Smooth muscle cell (in vitro differentiated cells): ENCODE results near the gene SAMD4A. TPM values are rescaled to one million over a fixed set of nuclear protein-coding genes. Genes with fewer than 3 reads are reported as not detected.

ENCODE experiments used
- DNase-seq: peaks from one replicate; lab custom pipeline; 2025; ENCODE audit not compliant: unreplicated experiment; lab: John Stamatoyannopoulos, UW
- H2AFZ ChIP-seq: fragments of 200-600 bp; sonication (generic); 2 replicates; pipeline ENCODE4 v1.6.0; 2016; ENCODE audit warnings: antibody characterized with exemption, low read depth, mild to moderate bottlenecking
- H3F3A ChIP-seq: fragments of 200-600 bp; sonication (generic); 2 replicates; pipeline ENCODE4 v1.6.0; 2017; ENCODE audit warnings: antibody characterized with exemption, low read depth
- H3K27ac ChIP-seq: fragments of 200-600 bp; sonication (generic); 2 replicates; pipeline ENCODE4 v1.5.1; 2016; ENCODE audit warnings: low read depth, mild to moderate bottlenecking
- H3K27me3 ChIP-seq: fragments of 200-600 bp; sonication (generic); 2 replicates; pipeline ENCODE4 v1.6.1; 2016; ENCODE audit warnings: low read depth, mild to moderate bottlenecking
- H3K36me3 ChIP-seq: fragments of 200-600 bp; sonication (generic); 2 replicates; pipeline ENCODE4 v1.5.1; 2016; ENCODE audit warnings: low read depth
- H3K4me1 ChIP-seq: fragments of 200-600 bp; sonication (generic); 2 replicates; pipeline ENCODE4 v1.5.1; 2016; ENCODE audit warnings: low read depth
- H3K4me2 ChIP-seq: fragments of 200-600 bp; sonication (generic); 2 replicates; pipeline ENCODE4 v1.6.0; 2016; ENCODE audit warnings: mild to moderate bottlenecking
- H3K4me3 ChIP-seq: fragments of 200-600 bp; sonication (generic); 2 replicates; pipeline ENCODE4 v1.5.1; 2016; ENCODE audit warnings: mild to moderate bottlenecking
- H3K79me2 ChIP-seq: fragments of 200-600 bp; sonication (generic); 2 replicates; pipeline ENCODE4 v1.6.0; 2016; ENCODE audit warnings: low read depth, mild to moderate bottlenecking
- H3K9ac ChIP-seq: fragments of 200-600 bp; sonication (generic); 2 replicates; pipeline ENCODE4 v1.6.0; 2016; ENCODE audit warnings: low read depth
- H3K9me3 ChIP-seq: fragments of 200-600 bp; sonication (generic); replicated peaks from 2 replicates; pipeline ENCODE4 v1.5.1; 2016; ENCODE audit warnings: low read depth
- H4K20me1 ChIP-seq: fragments of 200-600 bp; sonication (generic); 2 replicates; pipeline ENCODE4 v1.6.0; 2016; ENCODE audit warnings: low read depth
- CTCF ChIP-seq: fragments of 200-600 bp; sonication (generic); IDR thresholded peaks from 2 replicates; pipeline ENCODE4 v1.5.1; 2017; ENCODE audit warnings: borderline replicate concordance, mild to moderate bottlenecking, antibody characterized with exemption; ENCODE audit not compliant: insufficient read depth, poor library complexity, severe bottlenecking
- WGBS: methylation state at CpG from one replicate; pipeline ENCODE4 v1.1.7; 2016; ENCODE audit warnings: low lambda C conversion rate; 5-methylcytosine and 5-hydroxymethylcytosine counted together
- polyA plus RNA-seq: library from polyadenylated mRNA; unstranded; fragments of >200 nt; fragmentation: Nextera tagmentation; extraction: Ambion mirVana; gene quantifications from 2 replicates; pipeline ENCODE4 v1.2.1, GENCODE V29; 2016
- total RNA-seq: library from RNA; depleted of rRNA; stranded (reverse); fragments of >200 nt; gene quantifications from 2 replicates; pipeline ENCODE4 v1.2.3, GENCODE V29; 2014

The SAMD4A gene
- total and polyA plus RNA-seq, 2 experiments from 2014 or later, result 9.2 to 36.7 TPM

DNA sequence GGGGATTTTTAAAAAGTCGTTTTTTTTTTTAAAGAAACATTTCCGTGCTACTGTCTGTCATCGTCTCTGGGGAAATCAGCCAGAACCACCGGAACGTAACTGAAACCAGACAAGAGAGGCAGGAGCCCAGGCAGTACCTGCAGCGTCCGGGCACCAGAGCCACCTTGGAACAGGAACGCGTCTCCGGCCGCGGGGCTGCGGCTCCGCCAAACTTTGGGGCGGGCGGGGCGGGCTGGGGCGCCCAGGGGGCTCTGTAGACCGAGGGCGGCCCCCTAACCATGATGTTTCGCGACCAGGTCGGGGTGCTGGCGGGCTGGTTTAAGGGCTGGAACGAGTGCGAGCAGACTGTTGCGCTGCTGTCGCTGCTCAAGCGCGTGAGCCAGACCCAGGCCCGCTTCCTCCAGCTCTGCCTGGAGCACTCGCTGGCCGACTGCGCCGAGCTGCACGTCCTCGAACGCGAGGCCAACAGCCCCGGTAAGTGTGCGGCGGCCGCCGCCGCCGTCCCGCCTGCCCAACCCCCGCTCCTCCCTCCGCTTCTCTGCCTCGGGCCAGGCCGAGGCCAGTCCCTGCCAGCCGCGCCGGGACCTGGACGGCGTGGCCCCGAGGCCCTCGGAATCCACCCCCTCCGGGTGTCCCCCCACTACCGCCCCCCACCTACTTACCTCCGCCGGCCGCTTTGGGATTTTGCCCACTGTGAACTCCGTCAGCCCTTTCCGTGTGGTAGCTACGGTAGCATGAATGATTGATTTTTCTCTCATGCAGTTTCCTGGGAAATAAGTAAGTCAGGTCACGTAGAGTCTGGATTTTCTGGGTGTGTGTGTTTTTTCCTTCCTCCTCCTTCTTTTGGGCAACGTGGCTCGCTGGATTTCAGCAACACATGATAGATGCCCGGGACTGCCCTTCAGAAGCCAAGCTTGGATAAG, 972 bp downstream of the SAMD4A start:
- TF ChIP-seq CTCF, result no peak
- no peaks in the 10 kb centered on the region for H3K27me3 ChIP-seq
- no peaks in the 10 kb centered on the region for H3K36me3 ChIP-seq
- peak overlapping the region; percentile 87 for H3K4me2 ChIP-seq
- peak overlapping the region; percentile 92 for H3K9ac ChIP-seq
- H3K4me3 ChIP-seq, result peak overlapping the region; percentile 87
- H3K4me1 ChIP-seq, result peaks cover 10% of the 10 kb centered on the region
- H3K27ac ChIP-seq, result peak overlapping the region; percentile 93
- peaks cover 44% of the 10 kb centered on the region for H4K20me1 ChIP-seq
- H2AFZ ChIP-seq, result no peak overlapping the region
- WGBS, result under 1% methylated on average over 46 of the region's 70 CpGs
- H3K79me2 ChIP-seq, result peaks cover 56% of the 10 kb centered on the region
- H3K9me3 ChIP-seq, result no peaks in the 10 kb centered on the region
- peak; percentile 13 for DNase-seq
- H3F3A ChIP-seq, result peaks cover 8% of the 10 kb centered on the region

DNA sequence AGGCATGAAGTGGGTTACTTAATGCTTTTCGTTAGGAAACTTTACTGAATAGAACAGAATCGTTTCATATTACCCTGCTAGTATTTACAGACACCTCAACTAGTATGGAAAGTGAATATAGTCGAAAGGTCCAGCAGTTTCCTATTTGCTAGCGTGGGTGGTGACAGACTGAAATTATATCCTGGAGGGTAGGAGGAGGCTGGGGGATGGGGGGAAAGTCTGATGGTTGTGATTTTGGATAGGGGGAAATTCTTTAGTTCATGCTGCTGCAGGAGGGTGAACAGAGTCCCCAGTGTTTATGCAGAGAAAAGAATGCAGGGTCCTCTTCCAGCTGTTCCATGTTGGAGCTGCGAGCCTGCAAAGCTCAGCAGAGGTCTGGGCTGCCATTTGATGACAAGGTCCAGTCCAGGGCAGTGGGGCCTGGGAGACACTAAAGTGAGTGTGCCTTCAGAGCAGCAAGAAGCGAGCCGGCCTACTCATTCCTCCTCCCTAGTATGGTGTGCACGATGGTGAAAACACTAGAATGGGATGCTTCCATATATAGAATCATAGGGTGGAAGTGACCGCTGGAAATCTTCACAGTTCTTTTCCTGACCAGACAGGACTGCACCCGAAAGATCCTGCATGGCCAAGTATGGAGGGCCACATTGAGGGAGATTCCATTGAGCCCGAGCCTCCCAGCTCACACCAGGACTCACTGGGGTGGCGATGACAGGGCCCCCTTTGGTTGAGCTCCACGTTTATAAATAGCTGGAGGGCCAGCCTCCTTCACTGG, 2.1 kb downstream of the SAMD4A start:
- Histone ChIP-seq H2AFZ (no peak overlapping the region), H3K4me3 (peak overlapping the region; percentile 87), H3K36me3 (no peaks in the 10 kb centered on the region), H3K79me2 (peaks cover 67% of the 10 kb centered on the region), H4K20me1 (peaks cover 55% of the 10 kb centered on the region), H3K9me3 (no peaks in the 10 kb centered on the region), H3K27me3 (no peaks in the 10 kb centered on the region), H3F3A (peaks cover 14% of the 10 kb centered on the region), H3K27ac (peak overlapping the region; percentile 78), H3K9ac (peak overlapping the region; percentile 48), H3K4me1 (peaks cover 10% of the 10 kb centered on the region), H3K4me2 (peak overlapping the region; percentile 87)
- peak; percentile 6 for DNase-seq
- WGBS, result 10% methylated on average over 13 of the region's 13 CpGs
- no peak for TF ChIP-seq CTCF

DNA sequence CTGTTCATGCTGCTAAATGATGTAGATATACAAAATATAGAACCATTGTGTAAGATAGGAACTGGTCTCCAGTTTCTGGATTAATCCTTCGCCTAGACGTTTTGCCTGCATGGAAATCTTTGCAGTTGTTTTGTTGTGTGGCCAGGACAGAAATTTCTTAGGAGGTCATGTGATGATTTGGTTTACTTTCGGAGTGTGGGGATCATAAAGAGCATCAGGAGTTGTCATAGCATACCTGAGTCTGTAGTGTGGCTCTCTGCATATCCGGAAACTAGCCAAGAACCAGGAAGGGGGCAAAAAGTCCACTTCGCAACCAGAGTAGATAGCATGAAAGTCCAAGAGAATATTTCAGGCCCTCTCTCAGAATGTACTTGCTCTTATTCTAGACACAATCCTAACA, 3.1 kb downstream of the SAMD4A start:
- Histone ChIP-seq H3K36me3 (no peaks in the 10 kb centered on the region), H3F3A (peaks cover 18% of the 10 kb centered on the region), H3K9me3 (no peaks in the 10 kb centered on the region), H4K20me1 (peaks cover 66% of the 10 kb centered on the region), H3K4me3 (peak overlapping the region; percentile 87), H3K4me1 (peaks cover 10% of the 10 kb centered on the region), H3K9ac (peak overlapping the region; percentile 48), H3K27ac (peak overlapping the region; percentile 78), H3K79me2 (peaks cover 77% of the 10 kb centered on the region), H2AFZ (no peak overlapping the region), H3K27me3 (no peaks in the 10 kb centered on the region), H3K4me2 (peak overlapping the region; percentile 87)
- no peak for DNase-seq
- TF ChIP-seq CTCF, result no peak
- 65% methylated on average over 5 of the region's 5 CpGs for WGBS
